Right forelimb (tissue), 1 donor: ENCODE measurements around the gene DSC1.

Source experiments
- DNase-seq: peaks from one replicate; pipeline ENCODE4 v3.0.0-alpha.2; 2018

Gene DSC1

DNA sequence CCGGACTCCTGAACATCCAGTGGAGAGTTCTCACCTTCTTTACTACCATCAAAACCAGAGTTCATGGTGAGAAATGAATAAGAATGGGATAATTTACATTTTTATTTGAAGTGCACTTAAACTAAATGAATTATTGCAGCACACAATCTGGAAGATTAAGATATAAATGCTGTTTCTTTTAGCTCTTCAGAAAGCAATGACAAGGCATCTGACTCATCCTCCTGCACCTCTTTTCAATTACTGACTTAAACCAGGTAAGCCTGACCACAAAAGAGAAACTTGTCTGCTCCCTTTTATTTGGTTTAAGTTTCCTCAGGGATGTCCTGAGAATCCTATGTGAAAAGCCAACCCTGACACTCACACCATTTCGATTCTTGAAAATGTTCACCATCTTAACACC, 59.7 kb downstream of the DSC1 start:
- no peak for DNase-seq

- DNase-seq = no peak
Observed at GRCh38 chr18:31102025-31102684, 60.5 kb downstream of the DSC1 start, which contains the start of gene DSC2. DSC2 (minus strand) TSS chr18:31102421; CDS start chr18:31101971, 450 bp downstream.

GRCh38 chr18:31101183-31102024, 61.3 kb downstream of the DSC1 start:
- DNase-seq = peak; percentile 69

- no peak for DNase-seq
Observed at GRCh38 chr18:31100436-31101182, 62.0 kb downstream of the DSC1 start.

- DNase-seq = no peak
Observed at GRCh38 chr18:31099450-31100230, 63.0 kb downstream of the DSC1 start.

DNA sequence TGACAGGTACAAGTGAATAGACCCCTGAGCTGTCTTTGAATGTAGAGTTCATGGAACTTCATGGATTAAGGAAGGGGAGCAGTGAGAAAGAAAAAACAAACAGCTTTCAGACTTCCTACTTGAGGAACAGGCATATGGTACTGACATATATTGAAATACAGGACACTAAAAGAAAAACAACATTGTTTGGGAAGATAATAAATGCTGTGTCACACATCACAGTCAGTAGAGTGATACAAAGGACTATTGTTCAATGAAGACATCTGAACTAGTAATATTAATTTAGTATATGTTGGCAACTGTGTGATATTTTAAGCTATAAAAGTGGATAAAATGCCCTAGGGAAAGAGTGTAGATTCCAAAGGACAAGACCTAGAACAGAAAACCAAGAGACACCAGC, 63.8 kb downstream of the DSC1 start:
- DNase-seq = no peak

DNA sequence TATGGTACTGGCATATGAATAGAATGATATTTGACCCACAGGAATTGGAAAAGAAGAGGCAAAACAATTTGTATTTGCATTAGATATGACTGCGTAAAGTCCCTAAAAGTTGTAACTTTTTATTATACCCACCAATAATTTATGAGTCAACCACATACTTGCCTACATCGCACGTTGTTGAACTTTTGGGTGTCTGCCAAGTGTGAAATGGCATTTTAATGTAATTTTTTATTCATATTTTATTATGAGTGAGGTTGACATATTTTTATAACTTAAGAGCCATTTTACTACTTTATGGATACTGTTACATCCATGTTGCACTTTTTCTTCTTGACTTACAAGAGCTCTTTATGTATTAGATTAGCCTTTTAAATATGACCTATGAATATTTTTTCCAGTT, 65.0 kb downstream of the DSC1 start:
- no peak for DNase-seq

DNA sequence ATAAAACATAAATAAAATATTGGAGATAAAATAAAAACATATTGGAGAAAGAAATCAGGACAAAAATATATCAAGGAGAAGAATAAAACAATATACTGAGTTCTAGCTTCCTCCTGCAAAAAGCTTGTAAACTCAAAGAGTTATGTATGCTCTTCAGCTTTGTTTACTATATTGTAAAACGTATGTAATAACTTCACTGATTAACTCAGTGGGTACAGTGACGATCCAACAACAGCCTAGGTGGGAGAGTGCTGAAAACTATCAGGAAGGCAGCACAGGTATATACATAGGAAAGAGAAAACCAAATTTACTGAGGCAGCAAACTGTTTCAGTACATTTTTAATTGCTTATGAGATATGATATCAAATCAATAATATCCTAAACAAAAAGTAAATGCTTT, 68.8 kb downstream of the DSC1 start:
- no peak for DNase-seq

DNA sequence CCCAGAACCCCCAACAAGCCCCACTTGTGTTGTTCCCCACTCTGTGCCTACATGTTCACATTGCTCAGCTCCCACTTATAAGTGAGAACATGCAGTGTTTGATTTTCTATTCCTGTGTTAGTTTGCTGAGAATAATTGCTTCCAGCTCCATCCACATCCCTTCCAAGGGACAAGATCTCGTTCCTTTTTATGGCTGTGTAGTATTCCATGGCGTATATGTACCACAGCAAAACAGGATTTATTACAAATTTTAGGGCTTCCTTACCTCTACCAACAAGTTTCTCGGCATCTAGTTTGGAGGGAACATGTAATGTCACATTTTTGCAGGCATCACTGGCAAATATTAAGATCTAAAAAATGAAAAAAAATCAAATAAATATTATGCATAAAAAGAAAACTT, 69.4 kb downstream of the DSC1 start:
- no peak for DNase-seq

DNA sequence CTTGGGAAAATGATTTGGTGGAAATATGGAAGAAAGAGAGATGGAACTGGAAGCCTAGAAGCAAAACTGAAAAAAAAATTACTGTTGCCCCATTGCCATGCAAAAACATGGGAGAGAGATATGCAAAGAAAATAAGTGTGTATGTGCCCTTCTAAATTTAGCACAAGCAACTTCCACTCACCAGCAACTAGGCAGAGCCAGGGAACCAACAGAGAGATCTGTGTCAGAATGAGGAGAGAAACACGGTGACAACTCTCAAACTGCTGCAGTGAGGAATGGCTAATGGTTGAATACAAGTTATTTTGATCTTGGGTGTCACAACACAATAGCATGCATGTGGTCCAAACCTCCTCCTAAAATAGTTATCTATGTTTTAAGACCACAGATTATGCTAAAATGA, 71.3 kb downstream of the DSC1 start:
- no peak for DNase-seq

DNA sequence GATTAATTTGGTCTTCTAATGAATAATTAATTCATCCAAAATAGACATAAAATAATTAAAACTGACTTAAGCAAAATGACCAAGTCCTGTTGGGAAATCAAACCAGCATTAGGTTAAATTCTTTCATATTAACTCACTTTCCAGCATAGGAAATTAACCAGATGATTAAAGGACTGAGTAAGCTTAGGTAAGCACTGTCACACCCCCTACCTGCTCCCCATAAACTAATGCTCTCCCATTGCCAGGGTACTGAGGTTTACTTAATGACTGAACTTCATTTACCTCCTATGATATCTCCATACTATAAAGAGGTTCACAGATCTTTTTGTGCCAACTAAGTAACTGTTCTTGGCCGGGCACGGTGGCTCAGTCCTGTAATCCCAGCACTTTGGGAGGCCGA, 74.1 kb downstream of the DSC1 start:
- DNase-seq = no peak

DNA sequence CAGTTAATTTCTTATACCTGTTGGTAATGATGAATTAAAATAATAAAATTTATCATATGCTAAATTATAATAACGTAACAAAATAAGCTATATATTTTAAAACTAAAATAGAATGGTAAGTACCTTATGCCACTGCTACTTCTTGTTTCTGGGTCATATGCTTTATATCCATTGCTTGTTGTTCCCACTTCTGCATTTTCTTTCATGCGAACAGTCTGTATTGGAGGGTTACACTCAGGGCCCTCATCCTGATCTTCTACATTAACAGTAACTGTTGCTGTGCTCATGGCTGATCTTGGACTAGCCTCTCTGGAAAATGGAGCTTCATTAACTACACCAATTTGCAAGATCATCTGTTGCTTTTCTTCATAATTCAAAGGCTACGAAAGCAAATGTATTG, 82.7 kb downstream of the DSC1 start:
- no peak for DNase-seq
